Osteocyte (in vitro differentiated cells): ENCODE data around the gene PAK4. TPM values are rescaled to one million over a fixed set of nuclear protein-coding genes. Genes with fewer than 3 reads are reported as not detected.
A peak's percentile ranks its signal among the peaks of the same experiment; 100 is the strongest.

ENCODE experiments used
- DNase-seq: peaks from one replicate; pipeline ENCODE4 v3.0.0; 2021; ENCODE audit warnings: mixed read lengths; ENCODE audit not compliant: unreplicated experiment; ENCODE audit errors: extremely low spot score
- H3K27ac Mint-ChIP-seq: one replicate; pipeline ENCODE4 v1.8.0; 2021; ENCODE audit warnings: mild to moderate bottlenecking, mixed read lengths; ENCODE audit not compliant: unreplicated experiment
- H3K27me3 Mint-ChIP-seq: one replicate; pipeline ENCODE4 v1.8.0; 2021; ENCODE audit warnings: mixed read lengths; ENCODE audit not compliant: unreplicated experiment
- H3K36me3 Mint-ChIP-seq: one replicate; pipeline ENCODE4 v1.8.0; 2021; ENCODE audit warnings: mixed read lengths; ENCODE audit not compliant: unreplicated experiment
- H3K4me1 Mint-ChIP-seq: one replicate; pipeline ENCODE4 v1.8.0; 2021; ENCODE audit warnings: mixed read lengths; ENCODE audit not compliant: unreplicated experiment
- H3K4me3 Mint-ChIP-seq: one replicate; pipeline ENCODE4 v1.8.0; 2021; ENCODE audit warnings: mild to moderate bottlenecking, moderate library complexity, mixed read lengths; ENCODE audit not compliant: unreplicated experiment
- H3K9me3 Mint-ChIP-seq: one replicate; pipeline ENCODE4 v1.8.0; 2021; ENCODE audit warnings: mixed read lengths; ENCODE audit not compliant: unreplicated experiment
- CTCF ChIP-seq: fragments of 200-600 bp; sonication (generic); IDR thresholded peaks from 2 replicates; pipeline ENCODE4 v1.5.0; 2021; ENCODE audit warnings: antibody characterized with exemption, mild to moderate bottlenecking, moderate library complexity
- long read RNA-seq: library from polyadenylated mRNA; unstranded; transcript quantifications from one replicate; pipeline ENCODE4 v2.0.0, GENCODE V29; 2021
- total RNA-seq: library from RNA; stranded (reverse); gene quantifications from 2 replicates; pipeline ENCODE4 v1.2.1, GENCODE V29; 2021

The PAK4 gene
- total RNA-seq, result 14.8 and 16.5 TPM in 2 replicates
- long read RNA-seq, result 0 reads

GRCh38 chr19:39125554-39126311, at the start of gene PAK4:
Gene PAK4, plus strand, starts transcription at chr19:39125786. Its CDS starts 43,768 bp downstream, at chr19:39169554.
- Mint-ChIP-seq H3K36me3 (no peaks in the 10 kb centered on the region), H3K9me3 (no peaks in the 10 kb centered on the region)

GRCh38 chr19:39077323-39077722, 48.3 kb upstream of the PAK4 start:
- peaks cover 4% of the 10 kb centered on the region for H3K27me3 Mint-ChIP-seq

More at GRCh38 chr19:39125554-39126311, at the start of gene PAK4:
- H3K27ac Mint-ChIP-seq, result peak within 1 kb of the TSS; percentile 93
- peaks cover 47% of the 10 kb centered on the region for H3K4me1 Mint-ChIP-seq
- TF ChIP-seq CTCF, result no peak
- DNase-seq, result peak; percentile 99
- peaks cover 7% of the 10 kb centered on the region for H3K27me3 Mint-ChIP-seq
- peak within 1 kb of the TSS; percentile 99 for H3K4me3 Mint-ChIP-seq

GRCh38 chr19:39078436-39079200, 47.0 kb upstream of the PAK4 start:
- H3K27ac Mint-ChIP-seq, result no peak overlapping the region
- H3K4me1 Mint-ChIP-seq, result peaks cover 5% of the 10 kb centered on the region
- peaks cover 16% of the 10 kb centered on the region for H3K27me3 Mint-ChIP-seq
- TF ChIP-seq CTCF, result no peak
- H3K36me3 Mint-ChIP-seq, result no peaks in the 10 kb centered on the region
- DNase-seq, result no peak
- no peaks in the 10 kb centered on the region for H3K9me3 Mint-ChIP-seq
- no peak overlapping the region for H3K4me3 Mint-ChIP-seq

More at GRCh38 chr19:39077323-39077722, 48.3 kb upstream of the PAK4 start:
- no peak overlapping the region for H3K27ac Mint-ChIP-seq
- no peaks in the 10 kb centered on the region for H3K9me3 Mint-ChIP-seq
- no peak for DNase-seq
- peaks cover 6% of the 10 kb centered on the region for H3K4me1 Mint-ChIP-seq
- TF ChIP-seq CTCF, result no peak
- H3K4me3 Mint-ChIP-seq, result no peak overlapping the region
- no peaks in the 10 kb centered on the region for H3K36me3 Mint-ChIP-seq

- Mint-ChIP-seq H3K27me3 (peaks cover 30% of the 10 kb centered on the region), H3K36me3 (no peaks in the 10 kb centered on the region), H3K4me3 (no peak overlapping the region), H3K27ac (no peak overlapping the region), H3K9me3 (no peaks in the 10 kb centered on the region), H3K4me1 (peaks cover 4% of the 10 kb centered on the region)
- DNase-seq, result no peak
- TF ChIP-seq CTCF, result no peak
Observed at GRCh38 chr19:39080431-39080830, 45.2 kb upstream of the PAK4 start.

DNA sequence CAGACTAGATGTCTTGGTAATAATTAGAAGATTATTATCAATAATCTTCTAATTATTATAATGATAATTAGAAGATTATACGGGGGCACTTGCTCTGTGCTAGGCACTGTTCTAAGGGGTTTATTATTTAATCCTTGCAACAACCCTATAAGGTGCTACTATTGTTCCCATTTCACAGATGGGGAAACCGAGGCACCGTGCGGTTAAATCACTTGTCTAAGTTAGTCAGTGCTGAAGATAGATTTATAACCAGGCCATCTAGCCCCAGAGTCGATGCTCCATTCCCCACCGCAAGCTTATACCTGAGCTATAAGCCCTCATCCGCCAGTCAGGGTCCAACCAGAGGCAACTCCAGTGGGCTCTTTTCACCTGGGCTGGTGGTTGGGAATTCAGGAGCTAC, 43.4 kb upstream of the PAK4 start:
- no peaks in the 10 kb centered on the region for H3K9me3 Mint-ChIP-seq
- H3K4me3 Mint-ChIP-seq, result no peak overlapping the region
- TF ChIP-seq CTCF, result no peak
- H3K27me3 Mint-ChIP-seq, result peaks cover 41% of the 10 kb centered on the region
- no peak for DNase-seq
- H3K4me1 Mint-ChIP-seq, result peaks cover 4% of the 10 kb centered on the region
- no peaks in the 10 kb centered on the region for H3K36me3 Mint-ChIP-seq
- H3K27ac Mint-ChIP-seq, result no peak overlapping the region
